ENCODE data around the gene ARFGEF3.

GRCh38 chr6:138307816-138308730 is 146.3 kb downstream of the ARFGEF3 start:
- no peak for TF ChIP-seq POLR2AphosphoS5 (IDR thresholded peaks at IDR 0.05; ENCODE audit: low read depth, low read length)
- no peak for TF ChIP-seq REST (IDR thresholded peaks at IDR 0.05; ENCODE audit: insufficient read depth in 1 of 2, low read depth in 2 of 2, low read length in 2 of 2)
- TF ChIP-seq TAF1 (IDR thresholded peaks at IDR 0.05; ENCODE audit: borderline replicate concordance, insufficient read depth, low read length), result no peak
- no peak for TF ChIP-seq SIN3A (IDR thresholded peaks at IDR 0.05; ENCODE audit: borderline replicate concordance, insufficient read depth, low read length)
